Measurements from ENCODE around the gene ASCL3. TPM values are rescaled to one million over a fixed set of nuclear protein-coding genes. Genes with fewer than 3 reads are reported as not detected.

The ASCL3 gene
- polyA plus RNA-seq, 1 donor (not counting 4 experiments of a cell fraction or from before 2014, with no cell fraction given) = not detected

DNA sequence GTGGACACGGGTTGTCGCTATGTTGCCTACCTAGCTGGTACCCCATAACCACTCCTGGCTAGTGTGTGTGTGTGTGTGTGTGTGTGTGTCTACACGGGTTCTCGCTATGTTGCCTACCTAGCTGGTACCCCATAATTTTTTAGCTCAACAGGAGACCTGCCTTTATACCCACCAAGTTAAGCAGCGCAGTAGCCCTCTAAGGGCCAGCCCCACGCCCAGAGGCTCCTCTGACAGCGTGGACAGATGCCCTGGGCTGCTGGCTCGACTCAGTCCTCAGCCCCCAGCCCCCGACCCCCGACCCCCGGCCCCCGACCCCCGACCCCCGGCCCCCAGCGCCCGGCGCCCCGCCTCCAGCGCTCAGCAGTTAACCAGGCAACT, 32.2 kb downstream of the ASCL3 start:
- H2AFZ ChIP-seq (ENCODE audit: control insufficient read depth, low read length) = peak overlapping the region; percentile 74
- H3K27me3 ChIP-seq (ENCODE audit: control insufficient read depth, extremely low read depth, insufficient read depth, low read length) = no peaks in the 10 kb centered on the region
- H3K9ac ChIP-seq (ENCODE audit: control insufficient read depth, extremely low read depth, insufficient read depth, low read length) = peak overlapping the region; percentile 86
- no peaks in the 10 kb centered on the region for H3K9me1 ChIP-seq (ENCODE audit: control insufficient read depth, extremely low read depth, insufficient read depth, low read length)
- no peaks in the 10 kb centered on the region for H3K9me3 ChIP-seq (ENCODE audit: control insufficient read depth, low read depth, low read length)
- peaks cover 21% of the 10 kb centered on the region for H3K79me2 ChIP-seq (ENCODE audit: control insufficient read depth, insufficient read depth, low read length)
- no peak for DNase-seq (ENCODE audit: low read depth, low spot score)
- H3K4me3 ChIP-seq (ENCODE audit: control insufficient read depth in 2 of 3, extremely low read depth in 1 of 3, insufficient read depth in 2 of 3, low read depth in 1 of 3, low read length in 3 of 3) = peak overlapping the region; percentile 41 to 96 (median 61)
- no peak for TF ChIP-seq EZH2 (IDR thresholded peaks at IDR 0.05; ENCODE audit: low read length)
- TF ChIP-seq, protein P1, sequence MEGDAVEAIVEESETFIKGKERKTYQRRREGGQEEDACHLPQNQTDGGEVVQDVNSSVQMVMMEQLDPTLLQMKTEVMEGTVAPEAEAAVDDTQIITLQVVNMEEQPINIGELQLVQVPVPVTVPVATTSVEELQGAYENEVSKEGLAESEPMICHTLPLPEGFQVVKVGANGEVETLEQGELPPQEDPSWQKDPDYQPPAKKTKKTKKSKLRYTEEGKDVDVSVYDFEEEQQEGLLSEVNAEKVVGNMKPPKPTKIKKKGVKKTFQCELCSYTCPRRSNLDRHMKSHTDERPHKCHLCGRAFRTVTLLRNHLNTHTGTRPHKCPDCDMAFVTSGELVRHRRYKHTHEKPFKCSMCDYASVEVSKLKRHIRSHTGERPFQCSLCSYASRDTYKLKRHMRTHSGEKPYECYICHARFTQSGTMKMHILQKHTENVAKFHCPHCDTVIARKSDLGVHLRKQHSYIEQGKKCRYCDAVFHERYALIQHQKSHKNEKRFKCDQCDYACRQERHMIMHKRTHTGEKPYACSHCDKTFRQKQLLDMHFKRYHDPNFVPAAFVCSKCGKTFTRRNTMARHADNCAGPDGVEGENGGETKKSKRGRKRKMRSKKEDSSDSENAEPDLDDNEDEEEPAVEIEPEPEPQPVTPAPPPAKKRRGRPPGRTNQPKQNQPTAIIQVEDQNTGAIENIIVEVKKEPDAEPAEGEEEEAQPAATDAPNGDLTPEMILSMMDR (optimal IDR thresholded peaks at IDR 0.05 in 1 of 3, IDR thresholded peaks at IDR 0.05 in 1 of 3, conservative IDR thresholded peaks at IDR 0.05 in 1 of 3; ENCODE audit: extremely low read depth in 1 of 3, insufficient read depth in 2 of 3, low read length in 3 of 3) = no peak
- peaks cover 48% of the 10 kb centered on the region for H3K4me1 ChIP-seq (ENCODE audit: control insufficient read depth, extremely low read depth, insufficient read depth, low read length)
- dilution Hi-C loops (cut with MboI; ENCODE audit: extremely low pct_ligation_motif_present, low sequenced_read_pairs) = no loop called here
- H3K27ac ChIP-seq (ENCODE audit: control insufficient read depth, insufficient read depth, low read length) = peak overlapping the region; percentile 17
- no peak for FAIRE-seq
- H4K20me1 ChIP-seq (ENCODE audit: control insufficient read depth, extremely low read depth, insufficient read depth, low read length) = no peaks in the 10 kb centered on the region
- H3K4me2 ChIP-seq (ENCODE audit: control insufficient read depth, extremely low read depth, insufficient read depth, low read depth, low read length) = peak overlapping the region; percentile 77
- peaks cover 0 to 16% of the 10 kb centered on the region in 2 experiments for H3K36me3 ChIP-seq (ENCODE audit: control insufficient read depth in 2 of 2, extremely low read depth in 1 of 2, insufficient read depth in 2 of 2, low read length in 2 of 2)

GRCh38 chr11:8908099-8908498, 34.7 kb downstream of the ASCL3 start:
- Histone ChIP-seq H3K4me1 (ENCODE audit: control insufficient read depth, extremely low read depth, insufficient read depth, low read length) (peaks cover 38% of the 10 kb centered on the region), H2AFZ (ENCODE audit: control insufficient read depth, low read length) (no peak overlapping the region), H3K9me3 (ENCODE audit: control insufficient read depth, low read depth, low read length) (no peaks in the 10 kb centered on the region), H3K9ac (ENCODE audit: control insufficient read depth, extremely low read depth, insufficient read depth, low read length) (no peak overlapping the region), H3K36me3 (ENCODE audit: control insufficient read depth in 2 of 2, extremely low read depth in 1 of 2, insufficient read depth in 2 of 2, low read length in 2 of 2) (peaks cover 0 to under 1% of the 10 kb centered on the region in 2 experiments), H3K4me3 (ENCODE audit: control insufficient read depth in 2 of 3, extremely low read depth in 1 of 3, insufficient read depth in 2 of 3, low read depth in 1 of 3, low read length in 3 of 3) (no peak overlapping the region), H4K20me1 (ENCODE audit: control insufficient read depth, extremely low read depth, insufficient read depth, low read length) (no peaks in the 10 kb centered on the region), H3K9me1 (ENCODE audit: control insufficient read depth, extremely low read depth, insufficient read depth, low read length) (no peaks in the 10 kb centered on the region), H3K27me3 (ENCODE audit: control insufficient read depth, extremely low read depth, insufficient read depth, low read length) (no peaks in the 10 kb centered on the region), H3K27ac (ENCODE audit: control insufficient read depth, insufficient read depth, low read length) (no peak overlapping the region), H3K4me2 (ENCODE audit: control insufficient read depth, extremely low read depth, insufficient read depth, low read depth, low read length) (no peak overlapping the region), H3K79me2 (ENCODE audit: control insufficient read depth, insufficient read depth, low read length) (peaks cover 12% of the 10 kb centered on the region)
- FAIRE-seq = no peak
- no peak for DNase-seq (ENCODE audit: low read depth, low spot score)
- dilution Hi-C loops (cut with MboI; ENCODE audit: extremely low pct_ligation_motif_present, low sequenced_read_pairs) = no loop called here
- TF ChIP-seq, protein P1 (optimal IDR thresholded peaks at IDR 0.05 in 1 of 3, IDR thresholded peaks at IDR 0.05 in 1 of 3, conservative IDR thresholded peaks at IDR 0.05 in 1 of 3; ENCODE audit: extremely low read depth in 1 of 3, insufficient read depth in 2 of 3, low read length in 3 of 3) = no peak
- no peak for TF ChIP-seq EZH2 (IDR thresholded peaks at IDR 0.05; ENCODE audit: low read length)

All from keratinocyte (primary cell).